Naive thymus-derived CD8-positive, alpha-beta T cell (primary cell): ENCODE results near the gene MLXIP. TPM values are rescaled to one million over a fixed set of nuclear protein-coding genes. Genes with fewer than 3 reads are reported as not detected.

ENCODE experiments used
- ATAC-seq, 2 donors: fragments of 150-1000 bp; cut with Tn5 transposase in 1 of 2; sonication (Bioruptor Pico), chemical (Tn5 transposase) in 1 of 2; 1 replicate in 1 of 2; 2 replicates in 1 of 2; pipeline ENCODE4 v1.10.0; 2021; ENCODE audit warnings: mild to moderate bottlenecking in 2 of 2, moderate library complexity in 2 of 2
- POLR2A ChIA-PET: fragments of 350-600 bp; sonication (Branson Sonifier 250); formaldehyde crosslinking; loops from one replicate; lab custom pipeline; 2021; ENCODE audit warnings: antibody characterized with exemption; lab: Charles Lee
- DNase-seq, 10 donors: peaks; one replicate each; pipeline versions ENCODE4 v3.0.0 to v3.0.0-alpha.2; 2020 to 2022
- H3K27ac Mint-ChIP-seq, 10 donors: one replicate each; pipeline ENCODE4 v1.8.0; 2020 to 2022; ENCODE audit warnings: mild to moderate bottlenecking in 10 of 10, mixed read lengths in 10 of 10, moderate library complexity in 4 of 10, inconsistent platforms in 1 of 10
- H3K27me3 Mint-ChIP-seq, 5 donors: one replicate each; pipeline ENCODE4 v1.8.0; 2021 to 2022; ENCODE audit warnings: mixed read lengths in 5 of 5
- H3K36me3 Mint-ChIP-seq, 3 donors: one replicate each; pipeline ENCODE4 v1.8.0; 2020 to 2022; ENCODE audit warnings: mixed read lengths in 3 of 3, mild to moderate bottlenecking in 2 of 3, inconsistent platforms in 1 of 3
- H3K4me1 Mint-ChIP-seq, 4 donors: one replicate each; pipeline ENCODE4 v1.8.0; 2021 to 2022; ENCODE audit warnings: mixed read lengths in 4 of 4
- H3K4me3 Mint-ChIP-seq, 10 donors: one replicate each; pipeline ENCODE4 v1.8.0; 2020 to 2022; ENCODE audit warnings: mild to moderate bottlenecking in 10 of 10, mixed read lengths in 10 of 10, moderate library complexity in 6 of 10, inconsistent platforms in 1 of 10
- H3K9me3 Mint-ChIP-seq, 9 donors: one replicate each; pipeline ENCODE4 v1.8.0; 2020 to 2022; ENCODE audit warnings: mixed read lengths in 9 of 9, mild to moderate bottlenecking in 3 of 9, inconsistent platforms in 1 of 9, moderate library complexity in 1 of 9
- polyA plus RNA-seq, 3 donors: library from polyadenylated mRNA; unstranded; fragments of 300-500 nt; fragmentation: Illumina TruSeq; gene quantifications; one replicate each; pipeline ENCODE4 v1.2.3, GENCODE V29; 2021
- total RNA-seq, 8 experiments: library from RNA in 2 of 8; stranded (reverse) in 2 of 8; gene quantifications; one replicate each; pipeline ENCODE4 v1.2.3 and lab custom pipeline; 2021 to 2026

The MLXIP gene
- total and polyA plus RNA-seq, 5 experiments from 2014 or later, result 17.3 to 165 (median 43.3) TPM

GRCh38 chr12:122057769-122058168, 20.8 kb upstream of the MLXIP start:
- POLR2A ChIA-PET, result interaction anchor here (0.6 kb wide), 2 partner anchors 21 to 233 kb away, joined by 3 read pairs; partner anchors contain the start of gene MLXIP
- Mint-ChIP-seq H3K36me3 (peaks cover 0 to 10% (median 0%) of the 10 kb centered on the region in 3 donors), H3K4me3 (no peak overlapping the region), H3K9me3 (no peaks in the 10 kb centered on the region), H3K27ac (peak overlapping the region in 1 of 10 donors; percentile 56), H3K27me3 (no peaks in the 10 kb centered on the region), H3K4me1 (peaks cover 6 to 8% (median 7%) of the 10 kb centered on the region in 4 donors)
- no peak for ATAC-seq
- no peak for DNase-seq

- no peak overlapping the region for H3K4me3 Mint-ChIP-seq
- DNase-seq (peak in 1 of 10 donors; percentile 45), ATAC-seq (no peak)
- H3K36me3 Mint-ChIP-seq, result peaks cover 0 to 10% (median 0%) of the 10 kb centered on the region in 3 donors
- POLR2A ChIA-PET, result interaction anchor here (0.6 to 1.1 kb wide), 3 partner anchors 10 to 234 kb away, joined by 3 read pairs; partner anchors contain the start of gene MLXIP
- no peak overlapping the region for H3K27ac Mint-ChIP-seq
- H3K9me3 Mint-ChIP-seq, result no peaks in the 10 kb centered on the region
- H3K27me3 Mint-ChIP-seq, result no peaks in the 10 kb centered on the region
- H3K4me1 Mint-ChIP-seq, result peaks cover 13 to 17% (median 15%) of the 10 kb centered on the region in 4 donors
These were observed 19.9 kb upstream of the MLXIP start for GRCh38 chr12:122058549-122059149.

GRCh38 chr12:122059203-122059960, 19.2 kb upstream of the MLXIP start:
- Mint-ChIP-seq H3K27me3 (no peaks in the 10 kb centered on the region), H3K4me3 (no peak overlapping the region), H3K27ac (peak overlapping the region in 2 of 10 donors; percentile 27 to 28), H3K9me3 (no peaks in the 10 kb centered on the region), H3K36me3 (peaks cover 0 to 10% (median 0%) of the 10 kb centered on the region in 3 donors), H3K4me1 (peaks cover 12 to 19% (median 18%) of the 10 kb centered on the region in 4 donors)
- DNase-seq, result peak in 1 of 10 donors; percentile 50
- no peak for ATAC-seq
- POLR2A ChIA-PET, result interaction anchor here (1.1 kb wide), 1 partner anchor 9 kb away, joined by 3 read pairs; no protein-coding TSS in a partner anchor

- H3K27me3 Mint-ChIP-seq, result no peaks in the 10 kb centered on the region
- H3K36me3 Mint-ChIP-seq, result peaks cover 0 to 10% (median 0%) of the 10 kb centered on the region in 3 donors
- H3K27ac Mint-ChIP-seq, result peak overlapping the region in 2 of 10 donors; percentile 34 to 41
- DNase-seq (peak in 1 of 10 donors; percentile 42), ATAC-seq (no peak)
- no peak overlapping the region for H3K4me3 Mint-ChIP-seq
- peaks cover 11 to 18% (median 15%) of the 10 kb centered on the region in 4 donors for H3K4me1 Mint-ChIP-seq
- POLR2A ChIA-PET, result interaction anchor here (0.6 to 1.1 kb wide), 2 partner anchors 9 to 355 kb away, joined by 3 to 4 read pairs; no protein-coding TSS in a partner anchor
- H3K9me3 Mint-ChIP-seq, result no peaks in the 10 kb centered on the region
These were observed 18.5 kb upstream of the MLXIP start for GRCh38 chr12:122060081-122060501.

- Mint-ChIP-seq H3K27me3 (no peaks in the 10 kb centered on the region), H3K27ac (no peak overlapping the region), H3K36me3 (peaks cover 0 to 10% (median 0%) of the 10 kb centered on the region in 3 donors), H3K4me3 (no peak overlapping the region), H3K4me1 (peaks cover 11 to 18% (median 15%) of the 10 kb centered on the region in 4 donors), H3K9me3 (no peaks in the 10 kb centered on the region)
- POLR2A ChIA-PET, result no interaction called here
- ATAC-seq (no peak), DNase-seq (peak in 1 of 10 donors; percentile 48)
These were observed 17.3 kb upstream of the MLXIP start for GRCh38 chr12:122061253-122061652.

- Mint-ChIP-seq H3K4me1 (peaks cover 15 to 27% (median 23%) of the 10 kb centered on the region in 4 donors), H3K27ac (peak overlapping the region in 8 of 10 donors; percentile 0 to 77 (median 35)), H3K27me3 (no peaks in the 10 kb centered on the region), H3K4me3 (no peak overlapping the region), H3K9me3 (no peaks in the 10 kb centered on the region), H3K36me3 (peaks cover 0 to 8% (median 0%) of the 10 kb centered on the region in 3 donors)
- DNase-seq, result peak in 1 of 10 donors; percentile 31
- no peak for ATAC-seq
- POLR2A ChIA-PET, result interaction anchor here (1.3 to 1.4 kb wide), 2 partner anchors 9 to 60 kb away, joined by 3 to 5 read pairs; no protein-coding TSS in a partner anchor
These were observed 15.5 kb upstream of the MLXIP start for GRCh38 chr12:122062832-122063693.

GRCh38 chr12:122063694-122064024, 14.9 kb upstream of the MLXIP start:
- Mint-ChIP-seq H3K36me3 (peaks cover 0 to 8% (median 0%) of the 10 kb centered on the region in 3 donors), H3K9me3 (no peaks in the 10 kb centered on the region), H3K4me3 (no peak overlapping the region), H3K27ac (peak overlapping the region in 4 of 10 donors; percentile 8 to 77 (median 44)), H3K27me3 (no peaks in the 10 kb centered on the region), H3K4me1 (peaks cover 20 to 33% (median 29%) of the 10 kb centered on the region in 4 donors)
- DNase-seq, result peak in 1 of 10 donors; percentile 1
- no peak for ATAC-seq
- POLR2A ChIA-PET, result interaction anchor here (1.3 to 1.4 kb wide), 2 partner anchors 9 to 60 kb away, joined by 3 to 5 read pairs; no protein-coding TSS in a partner anchor

- Mint-ChIP-seq H3K27me3 (no peaks in the 10 kb centered on the region), H3K9me3 (no peaks in the 10 kb centered on the region), H3K36me3 (peaks cover 0 to 5% (median 0%) of the 10 kb centered on the region in 3 donors), H3K4me3 (no peak overlapping the region), H3K4me1 (peaks cover 20 to 36% (median 31%) of the 10 kb centered on the region in 4 donors), H3K27ac (peak overlapping the region in 3 of 10 donors; percentile 8 to 51 (median 38))
- POLR2A ChIA-PET, result interaction anchor here (0.7 to 1.4 kb wide), 3 partner anchors 10 to 59 kb away, joined by 3 to 5 read pairs (median 3); no protein-coding TSS in a partner anchor
- DNase-seq, result peak in 6 of 10 donors; percentile 19 to 73 (median 37)
- peak; percentile 79 to 83 for ATAC-seq
These were observed 14.4 kb upstream of the MLXIP start for GRCh38 chr12:122064025-122064777.

GRCh38 chr12:122064780-122065588, 13.6 kb upstream of the MLXIP start:
- no peak overlapping the region for H3K4me3 Mint-ChIP-seq
- DNase-seq (peak in 1 of 10 donors; percentile 53), ATAC-seq (no peak)
- no peaks in the 10 kb centered on the region for H3K27me3 Mint-ChIP-seq
- no peaks in the 10 kb centered on the region for H3K9me3 Mint-ChIP-seq
- POLR2A ChIA-PET, result interaction anchor here (0.7 kb wide), 1 partner anchor 16 kb away, joined by 3 read pairs; no protein-coding TSS in a partner anchor
- peaks cover 0 to 3% (median 0%) of the 10 kb centered on the region in 3 donors for H3K36me3 Mint-ChIP-seq
- peaks cover 20 to 41% (median 36%) of the 10 kb centered on the region in 4 donors for H3K4me1 Mint-ChIP-seq
- H3K27ac Mint-ChIP-seq, result peak overlapping the region in 3 of 10 donors; percentile 27 to 70 (median 38)

- H3K4me3 Mint-ChIP-seq, result peak overlapping the region; percentile 64 to 86 (median 81)
- no peaks in the 10 kb centered on the region for H3K27me3 Mint-ChIP-seq
- H3K9me3 Mint-ChIP-seq, result no peaks in the 10 kb centered on the region
- peak overlapping the region in 9 of 10 donors; percentile 44 to 94 (median 82) for H3K27ac Mint-ChIP-seq
- POLR2A ChIA-PET, result interaction anchor here (0.6 to 4.2 kb wide), 9 partner anchors 10 to 228 kb away, joined by 3 to 30 read pairs (median 3); partner anchors contain the start of gene MLXIP
- H3K4me1 Mint-ChIP-seq, result peaks cover 20 to 41% (median 36%) of the 10 kb centered on the region in 4 donors
- H3K36me3 Mint-ChIP-seq, result no peaks in the 10 kb centered on the region
- ATAC-seq (peak in 1 of 2 donors; percentile 21), DNase-seq (peak in 1 of 10 donors; percentile 54)
These were observed 11.0 kb upstream of the MLXIP start for GRCh38 chr12:122067548-122067947.
